ENCODE results near the gene MAEA.

DNA sequence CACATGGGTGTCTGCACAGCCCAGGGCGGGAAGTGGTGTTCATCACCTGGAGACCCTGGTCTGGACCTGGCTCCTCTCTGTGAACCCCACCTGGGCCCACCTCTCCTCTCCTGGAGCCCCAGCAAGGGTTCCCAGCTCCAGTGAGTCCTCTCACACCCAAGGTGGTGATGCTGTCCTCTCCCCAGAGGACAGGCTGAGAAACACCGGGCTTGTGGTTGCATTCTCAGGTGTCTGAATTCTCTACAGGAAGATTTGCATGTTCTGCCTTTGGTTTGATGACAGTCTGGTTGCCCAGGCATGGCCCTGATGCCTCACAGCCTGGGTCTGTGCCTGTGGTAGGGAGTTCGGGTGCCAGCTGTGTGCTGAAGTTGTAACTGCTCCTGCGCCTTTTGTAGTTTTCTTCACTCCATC, 3.8 kb downstream of the MAEA start:
- TF ChIP-seq CTCF (IDR thresholded peaks at IDR 0.05; ENCODE audit: poor library complexity) (no peak), EZH2 (IDR thresholded peaks at IDR 0.05; ENCODE audit: borderline replicate concordance) (no peak)
